Karpas-422 (cell line): ENCODE measurements around the gene DISC1. TPM values are rescaled to one million over a fixed set of nuclear protein-coding genes. Genes with fewer than 3 reads are reported as not detected.

Experiments
- DNase-seq: peaks from one replicate; pipeline ENCODE4 v3.0.0-alpha.2; 2015
- H2AFZ ChIP-seq: fragments of 200-600 bp; sonication (generic); 2 replicates; pipeline ENCODE4 v1.6.1; 2014; ENCODE audit warnings: antibody characterized with exemption, low read length, mixed read lengths
- H3K27ac ChIP-seq: fragments of 200-600 bp; sonication (generic); 2 replicates; pipeline ENCODE4 v1.5.1; 2014; ENCODE audit warnings: mild to moderate bottlenecking, low read length, moderate library complexity
- H3K27me3 ChIP-seq: fragments of 200-600 bp; sonication (generic); 2 replicates; pipeline ENCODE4 v1.6.1; 2014; ENCODE audit warnings: low read length, mixed read lengths
- H3K36me3 ChIP-seq: fragments of 200-600 bp; sonication (generic); 2 replicates; pipeline ENCODE4 v1.6.1; 2014; ENCODE audit warnings: low read length, mixed read lengths; ENCODE audit not compliant: insufficient read depth
- H3K4me1 ChIP-seq: fragments of 200-600 bp; sonication (generic); 2 replicates; pipeline ENCODE4 v1.6.1; 2014; ENCODE audit warnings: mild to moderate bottlenecking, low read length, mixed read lengths
- H3K4me2 ChIP-seq: fragments of 200-600 bp; sonication (generic); 2 replicates; pipeline ENCODE4 v1.6.1; 2014; ENCODE audit warnings: low read length, low read depth, mild to moderate bottlenecking; ENCODE audit not compliant: poor library complexity, severe bottlenecking
- H3K4me3 ChIP-seq: fragments of 200-600 bp; sonication (generic); 2 replicates; pipeline ENCODE4 v1.5.1; 2014; ENCODE audit warnings: mild to moderate bottlenecking, antibody characterized with exemption, low read length, mixed read lengths
- H3K79me2 ChIP-seq: fragments of 200-600 bp; sonication (generic); 2 replicates; pipeline ENCODE4 v1.6.1; 2014; ENCODE audit warnings: mild to moderate bottlenecking, low read length, mixed read lengths
- H3K9ac ChIP-seq: fragments of 200-600 bp; sonication (generic); 2 replicates; pipeline ENCODE4 v1.6.0; 2014; ENCODE audit warnings: low read length
- H3K9me2 ChIP-seq: fragments of 200-600 bp; sonication (generic), shearing (Covaris generic); replicated peaks from 2 replicates; pipeline ENCODE4 v1.6.0; 2014; ENCODE audit warnings: mild to moderate bottlenecking, low read length, moderate library complexity; ENCODE audit not compliant: insufficient read depth
- H3K9me3 ChIP-seq: fragments of 300-700, 200-600 bp; sonication (generic); 2 replicates; pipeline ENCODE4 v1.6.1; 2014; ENCODE audit warnings: low read length, mixed read lengths
- H4K20me1 ChIP-seq: fragments of 200-600 bp; sonication (generic); 2 replicates; pipeline ENCODE4 v1.6.1; 2014; ENCODE audit warnings: mild to moderate bottlenecking, antibody characterized with exemption, low read length, low read depth; ENCODE audit not compliant: insufficient read depth
- total RNA-seq: library from RNA; depleted of rRNA; stranded (reverse); fragments of >200 nt; shearing (Covaris generic); gene quantifications from 2 replicates; pipeline ENCODE4 v1.2.3, GENCODE V29; 2014; ENCODE audit warnings: low replicate concordance

The DISC1 gene
- total RNA-seq, 1 experiment from 2014 or later, result 6.4 TPM

- Histone ChIP-seq H3K27me3 (no peaks in the 10 kb centered on the region), H3K9me3 (no peaks in the 10 kb centered on the region), H4K20me1 (no peaks in the 10 kb centered on the region), H3K79me2 (no peaks in the 10 kb centered on the region), H3K4me1 (peaks cover 6% of the 10 kb centered on the region), H3K4me3 (no peak overlapping the region), H3K4me2 (no peak overlapping the region), H3K9ac (no peak overlapping the region), H3K27ac (no peak overlapping the region), H3K36me3 (no peaks in the 10 kb centered on the region), H2AFZ (no peak overlapping the region), H3K9me2 (no peaks in the 10 kb centered on the region)
- no peak for DNase-seq
Observed at GRCh38 chr1:231660198-231660597, 33.6 kb downstream of the DISC1 start.

GRCh38 chr1:231663211-231663792 is 36.7 kb downstream of the DISC1 start:
- Histone ChIP-seq H3K4me3 (no peak overlapping the region), H3K9me3 (no peaks in the 10 kb centered on the region), H3K9me2 (no peaks in the 10 kb centered on the region), H2AFZ (no peak overlapping the region), H4K20me1 (no peaks in the 10 kb centered on the region), H3K4me2 (no peak overlapping the region), H3K27me3 (no peaks in the 10 kb centered on the region), H3K79me2 (no peaks in the 10 kb centered on the region), H3K27ac (no peak overlapping the region), H3K9ac (no peak overlapping the region), H3K36me3 (no peaks in the 10 kb centered on the region), H3K4me1 (peaks cover 6% of the 10 kb centered on the region)
- no peak for DNase-seq

DNA sequence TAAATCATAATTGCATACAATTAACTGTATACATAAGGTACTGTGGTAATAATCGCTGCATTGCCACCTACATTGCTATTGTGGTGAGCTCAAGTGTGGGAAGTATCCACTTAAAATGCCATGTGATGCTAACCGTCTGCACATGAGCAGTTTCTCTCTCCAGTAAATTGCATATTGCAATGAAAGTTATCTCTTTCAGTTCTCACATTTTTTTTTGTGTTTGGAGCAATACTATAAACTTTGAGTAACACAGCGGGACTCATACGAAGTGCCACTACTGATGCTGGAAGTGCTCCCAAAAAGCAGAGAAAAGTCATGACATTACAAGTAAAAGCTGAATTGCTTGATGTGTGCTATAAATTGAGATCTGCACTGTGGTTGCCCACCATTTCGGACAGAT is 38.5 kb downstream of the DISC1 start:
- Histone ChIP-seq H3K4me3 (no peak overlapping the region), H2AFZ (no peak overlapping the region), H3K36me3 (no peaks in the 10 kb centered on the region), H4K20me1 (no peaks in the 10 kb centered on the region), H3K79me2 (no peaks in the 10 kb centered on the region), H3K9me2 (no peaks in the 10 kb centered on the region), H3K4me2 (no peak overlapping the region), H3K9me3 (no peaks in the 10 kb centered on the region), H3K27ac (no peak overlapping the region), H3K4me1 (peaks cover 6% of the 10 kb centered on the region), H3K9ac (no peak overlapping the region), H3K27me3 (no peaks in the 10 kb centered on the region)
- DNase-seq, result no peak

GRCh38 chr1:231665726-231666125 is 39.1 kb downstream of the DISC1 start:
- Histone ChIP-seq H3K27ac (no peak overlapping the region), H3K9me3 (peaks cover 2% of the 10 kb centered on the region; the same call in 1 of the 2 replicates), H3K79me2 (no peaks in the 10 kb centered on the region), H3K4me1 (peaks cover 6% of the 10 kb centered on the region), H4K20me1 (no peaks in the 10 kb centered on the region), H3K27me3 (0 out of 2 replicates have a peak, but pooled peaks cover 4% of the 10 kb centered on the region), H2AFZ (no peak overlapping the region), H3K9ac (no peak overlapping the region), H3K9me2 (no peaks in the 10 kb centered on the region), H3K36me3 (no peaks in the 10 kb centered on the region), H3K4me2 (no peak overlapping the region), H3K4me3 (no peak overlapping the region)
- no peak for DNase-seq

DNA sequence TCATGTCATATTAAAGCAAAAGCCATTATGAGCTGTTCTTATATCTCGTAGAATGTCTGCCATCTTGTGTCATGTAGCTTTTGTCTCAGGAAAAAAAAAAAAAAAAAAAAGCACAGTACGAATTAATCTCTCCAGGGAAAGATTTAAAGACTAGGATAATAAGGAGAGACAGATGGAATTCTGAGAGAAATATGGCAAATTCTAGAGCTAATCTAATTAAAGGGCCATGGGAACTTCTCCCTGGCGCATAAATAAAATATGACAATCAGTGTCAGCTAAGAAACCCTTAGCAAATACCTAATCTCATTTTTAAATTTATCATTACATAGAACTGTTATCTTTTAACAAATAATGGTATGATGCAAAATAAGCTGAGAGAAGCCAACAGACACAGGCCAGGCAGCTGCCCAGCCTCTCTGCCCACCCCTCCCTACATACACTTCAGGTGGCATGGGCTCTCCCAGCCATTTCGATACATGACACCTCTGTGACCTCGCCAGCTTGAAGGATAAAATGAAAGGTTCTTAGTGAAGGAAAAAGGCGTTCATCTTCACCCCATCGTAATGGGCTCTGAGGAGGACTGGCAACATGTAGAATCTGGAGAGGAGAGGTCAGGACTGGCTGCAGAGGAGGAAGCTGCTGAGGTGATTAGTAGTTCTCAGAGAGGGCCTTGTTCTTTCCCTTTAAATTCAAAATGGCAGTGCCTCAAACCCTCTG is 39.8 kb downstream of the DISC1 start:
- no peak overlapping the region for H3K4me3 ChIP-seq
- 0 out of 2 replicates have a peak, but pooled peaks cover 4% of the 10 kb centered on the region for H3K27me3 ChIP-seq
- no peaks in the 10 kb centered on the region for H3K79me2 ChIP-seq
- peaks cover 4% of the 10 kb centered on the region; the same call in 1 of the 2 replicates for H3K9me3 ChIP-seq
- H3K4me1 ChIP-seq, result peaks cover 6% of the 10 kb centered on the region
- no peaks in the 10 kb centered on the region for H4K20me1 ChIP-seq
- H3K36me3 ChIP-seq, result no peaks in the 10 kb centered on the region
- DNase-seq, result no peak
- no peak overlapping the region for H3K27ac ChIP-seq
- no peak overlapping the region for H3K4me2 ChIP-seq
- no peak overlapping the region for H2AFZ ChIP-seq
- H3K9ac ChIP-seq, result no peak overlapping the region
- no peaks in the 10 kb centered on the region for H3K9me2 ChIP-seq

DNA sequence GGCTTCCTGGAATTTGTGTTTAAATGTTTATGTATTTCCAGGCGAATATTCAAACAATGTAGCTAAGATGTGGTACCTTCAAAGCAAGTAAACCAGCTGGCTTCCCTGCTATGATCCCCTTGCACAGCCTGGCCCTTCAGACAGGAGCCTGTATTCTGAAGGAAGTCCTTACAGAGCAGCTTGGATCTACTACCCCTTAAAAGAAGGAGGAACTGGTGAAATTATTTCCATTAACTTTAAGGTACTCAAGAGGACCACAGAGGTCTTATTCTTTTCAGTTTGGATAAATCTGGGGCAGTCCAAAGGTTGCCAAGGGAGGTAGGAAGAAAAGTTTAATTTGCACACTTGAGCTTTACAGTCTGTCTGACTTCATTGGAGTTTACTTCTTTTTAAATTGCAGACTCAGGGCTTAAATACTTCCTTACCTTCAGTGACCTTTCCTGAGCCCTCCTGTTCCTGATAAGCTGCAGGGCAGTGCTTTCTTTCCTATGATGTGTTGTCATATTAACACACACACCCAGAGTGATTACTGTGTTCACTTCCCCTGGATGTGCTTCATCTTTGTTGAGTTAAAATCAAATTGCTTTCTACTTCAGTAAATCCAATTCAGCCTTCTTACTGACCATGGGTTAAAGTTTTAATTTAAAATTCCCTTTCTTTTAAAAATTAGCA is 40.5 kb downstream of the DISC1 start:
- Histone ChIP-seq H3K27me3 (0 out of 2 replicates have a peak, but pooled peaks cover 4% of the 10 kb centered on the region), H3K27ac (no peak overlapping the region), H3K36me3 (no peaks in the 10 kb centered on the region), H3K9me3 (peaks cover 4% of the 10 kb centered on the region; the same call in 1 of the 2 replicates), H3K9ac (no peak overlapping the region), H3K4me2 (no peak overlapping the region), H2AFZ (no peak overlapping the region), H3K9me2 (no peaks in the 10 kb centered on the region), H3K79me2 (no peaks in the 10 kb centered on the region), H3K4me1 (peaks cover 6% of the 10 kb centered on the region), H4K20me1 (no peaks in the 10 kb centered on the region), H3K4me3 (no peak overlapping the region)
- DNase-seq, result no peak

DNA sequence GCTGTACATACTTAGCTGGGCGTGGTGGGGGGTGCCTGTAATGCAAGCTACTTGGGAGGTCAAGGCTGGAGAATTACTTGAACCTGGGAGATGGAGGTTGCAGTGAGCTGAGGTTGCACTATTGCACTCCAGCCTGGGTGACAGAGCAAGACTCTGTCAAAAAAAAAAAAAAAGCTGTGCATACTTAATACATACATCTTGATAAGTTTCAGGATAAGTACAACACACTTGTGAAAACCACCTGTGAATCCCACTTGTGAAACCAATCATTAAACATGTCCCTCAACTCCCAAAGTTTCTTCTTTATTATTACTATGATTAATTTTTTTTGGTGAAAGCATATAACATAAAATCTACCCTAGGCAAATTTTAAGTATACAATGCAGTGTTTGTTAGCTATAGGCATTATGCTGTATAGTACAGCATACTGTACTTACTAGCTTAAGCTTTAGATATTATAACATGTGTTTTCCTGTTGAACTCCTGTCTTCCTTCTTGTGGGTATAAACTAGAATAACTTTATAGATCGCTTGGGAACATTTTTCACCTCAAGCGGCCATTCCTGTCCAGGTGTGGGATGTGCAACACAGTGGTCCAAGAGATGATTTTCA is 41.4 kb downstream of the DISC1 start:
- no peaks in the 10 kb centered on the region for H3K36me3 ChIP-seq
- no peaks in the 10 kb centered on the region for H3K9me2 ChIP-seq
- no peak overlapping the region for H3K4me3 ChIP-seq
- H4K20me1 ChIP-seq, result no peaks in the 10 kb centered on the region
- H3K27ac ChIP-seq, result no peak overlapping the region
- no peak for DNase-seq
- H3K4me2 ChIP-seq, result no peak overlapping the region
- H2AFZ ChIP-seq, result no peak overlapping the region
- H3K27me3 ChIP-seq, result 0 out of 2 replicates have a peak, but pooled peaks cover 4% of the 10 kb centered on the region
- peaks cover 4% of the 10 kb centered on the region; the same call in 1 of the 2 replicates for H3K9me3 ChIP-seq
- H3K9ac ChIP-seq, result no peak overlapping the region
- peaks cover 5% of the 10 kb centered on the region for H3K4me1 ChIP-seq
- no peaks in the 10 kb centered on the region for H3K79me2 ChIP-seq

DNA sequence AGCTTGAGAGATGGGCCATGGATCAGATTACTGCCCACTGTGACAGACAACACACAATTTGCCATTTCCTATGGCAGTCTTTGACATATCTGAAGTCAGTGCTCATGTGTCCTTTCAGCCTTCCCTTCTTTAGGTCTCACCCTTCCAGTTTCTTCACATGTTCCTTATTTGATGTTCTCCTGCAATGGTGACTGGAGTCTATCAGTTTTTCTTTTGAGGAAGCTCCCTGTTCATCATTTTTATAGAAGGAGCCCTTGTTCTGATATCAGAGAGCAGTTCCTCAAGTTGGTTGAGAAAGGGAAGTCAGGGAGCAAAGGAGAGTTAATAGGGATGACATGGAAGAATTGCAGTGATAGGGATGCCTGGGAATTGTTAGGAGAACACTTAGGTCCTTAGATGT is 42.2 kb downstream of the DISC1 start:
- no peak overlapping the region for H2AFZ ChIP-seq
- H3K4me3 ChIP-seq, result no peak overlapping the region
- no peaks in the 10 kb centered on the region for H3K9me2 ChIP-seq
- H3K4me1 ChIP-seq, result no peaks in the 10 kb centered on the region
- no peaks in the 10 kb centered on the region for H4K20me1 ChIP-seq
- no peaks in the 10 kb centered on the region for H3K36me3 ChIP-seq
- no peak overlapping the region for H3K4me2 ChIP-seq
- DNase-seq, result no peak
- 0 out of 2 replicates have a peak, but pooled peaks cover 4% of the 10 kb centered on the region for H3K27me3 ChIP-seq
- peaks cover 4% of the 10 kb centered on the region; the same call in 1 of the 2 replicates for H3K9me3 ChIP-seq
- H3K27ac ChIP-seq, result no peak overlapping the region
- H3K9ac ChIP-seq, result no peak overlapping the region
- H3K79me2 ChIP-seq, result no peaks in the 10 kb centered on the region
